Endothelial cell of umbilical vein (primary cell): ENCODE data around the gene NIPA2.

Source experiments
- EZH2 ChIP-seq: IDR thresholded peaks from 2 replicates; pipeline ENCODE4 v1.6.1; 2012; ENCODE audit warnings: borderline replicate concordance, low read depth, mild to moderate bottlenecking, moderate library complexity, low read length, inconsistent platforms; ENCODE audit not compliant: severe bottlenecking
- GATA2 ChIP-seq: IDR thresholded peaks from 2 replicates; pipeline ENCODE4 v1.7.0; 2011; ENCODE audit warnings: low read depth, mild to moderate bottlenecking, moderate library complexity, mixed read lengths, low read length; ENCODE audit not compliant: insufficient read length, insufficient read depth
- JUN ChIP-seq: IDR thresholded peaks from 2 replicates; pipeline ENCODE4 v1.6.1; 2011; ENCODE audit warnings: borderline replicate concordance, low read depth; ENCODE audit not compliant: insufficient read length, insufficient read depth
- MYC ChIP-seq: IDR thresholded peaks from one replicate; pipeline ENCODE4 v1.6.1; 2011; ENCODE audit warnings: mild to moderate bottlenecking, low read depth, low read length
- POLR2A ChIP-seq: IDR thresholded peaks from 2 replicates; pipeline ENCODE4 v1.6.1; 2012; ENCODE audit warnings: low read depth, mild to moderate bottlenecking, control low read depth, low read length
- POLR2AphosphoS5 ChIP-seq: IDR thresholded peaks from 2 replicates; pipeline ENCODE4 v1.6.1; 2012; ENCODE audit warnings: low read depth, mild to moderate bottlenecking, control low read depth, low read length, moderate library complexity; ENCODE audit not compliant: insufficient read depth
- TF ChIP-seq, protein P1 (sequence below): IDR thresholded peaks from 2 replicates; pipeline ENCODE4 v1.6.1; 2011; ENCODE audit not compliant: insufficient read depth, insufficient read length
- TF ChIP-seq, protein P2 (sequence below), 2 donors: IDR thresholded peaks; 1 replicate in 1 of 2; 2 replicates in 1 of 2; pipeline ENCODE4 v1.5.1; 2011; ENCODE audit warnings: low read length in 2 of 2, mild to moderate bottlenecking in 2 of 2, moderate library complexity in 2 of 2, control low read depth in 1 of 2, inconsistent platforms in 1 of 2, low read depth in 1 of 2; ENCODE audit not compliant: insufficient read depth in 1 of 2; ENCODE audit errors: extremely low read depth in 1 of 2

DNA sequence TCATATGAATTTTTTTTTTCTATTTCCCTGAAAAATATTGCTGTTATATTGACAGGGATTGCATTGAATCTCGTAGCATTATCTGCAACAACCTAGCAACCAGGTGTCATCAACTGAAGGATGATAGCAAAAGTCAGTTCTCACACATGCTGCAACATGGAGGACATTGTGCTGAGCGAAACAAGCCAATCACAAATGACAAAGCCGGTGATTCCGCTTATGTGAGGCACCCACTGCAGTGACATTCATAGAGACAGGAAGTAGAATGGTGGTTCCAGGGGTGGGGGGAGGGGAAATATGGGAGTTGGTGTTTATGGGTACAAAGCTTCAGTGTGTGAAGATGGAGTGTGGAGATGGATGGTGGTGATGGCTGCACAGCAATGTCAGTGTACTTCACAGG is 44.4 kb upstream of the NIPA2 start:
- no peak for TF ChIP-seq POLR2A
- no peak for TF ChIP-seq EZH2
- TF ChIP-seq, protein P1, sequence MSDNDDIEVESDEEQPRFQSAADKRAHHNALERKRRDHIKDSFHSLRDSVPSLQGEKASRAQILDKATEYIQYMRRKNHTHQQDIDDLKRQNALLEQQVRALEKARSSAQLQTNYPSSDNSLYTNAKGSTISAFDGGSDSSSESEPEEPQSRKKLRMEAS: no peak
- TF ChIP-seq, protein P2, sequence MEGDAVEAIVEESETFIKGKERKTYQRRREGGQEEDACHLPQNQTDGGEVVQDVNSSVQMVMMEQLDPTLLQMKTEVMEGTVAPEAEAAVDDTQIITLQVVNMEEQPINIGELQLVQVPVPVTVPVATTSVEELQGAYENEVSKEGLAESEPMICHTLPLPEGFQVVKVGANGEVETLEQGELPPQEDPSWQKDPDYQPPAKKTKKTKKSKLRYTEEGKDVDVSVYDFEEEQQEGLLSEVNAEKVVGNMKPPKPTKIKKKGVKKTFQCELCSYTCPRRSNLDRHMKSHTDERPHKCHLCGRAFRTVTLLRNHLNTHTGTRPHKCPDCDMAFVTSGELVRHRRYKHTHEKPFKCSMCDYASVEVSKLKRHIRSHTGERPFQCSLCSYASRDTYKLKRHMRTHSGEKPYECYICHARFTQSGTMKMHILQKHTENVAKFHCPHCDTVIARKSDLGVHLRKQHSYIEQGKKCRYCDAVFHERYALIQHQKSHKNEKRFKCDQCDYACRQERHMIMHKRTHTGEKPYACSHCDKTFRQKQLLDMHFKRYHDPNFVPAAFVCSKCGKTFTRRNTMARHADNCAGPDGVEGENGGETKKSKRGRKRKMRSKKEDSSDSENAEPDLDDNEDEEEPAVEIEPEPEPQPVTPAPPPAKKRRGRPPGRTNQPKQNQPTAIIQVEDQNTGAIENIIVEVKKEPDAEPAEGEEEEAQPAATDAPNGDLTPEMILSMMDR (IDR thresholded peaks at IDR 0.05; ENCODE audit: extremely low read depth in 1 of 2, insufficient read depth in 1 of 2, low read depth in 1 of 2, low read length in 2 of 2): no peak
- no peak for TF ChIP-seq JUN
- no peak for TF ChIP-seq POLR2AphosphoS5
- no peak for TF ChIP-seq GATA2
- no peak for TF ChIP-seq MYC
